Esophagus squamous epithelium (tissue), 5 donors: ENCODE data around the gene ZSWIM6. TPM values are rescaled to one million over a fixed set of nuclear protein-coding genes. Genes with fewer than 3 reads are reported as not detected.
"Not testable (repeated sequence)": the region's sequence is repeated elsewhere in the genome, so short reads cannot be mapped to it uniquely, and the experiment has no call there.

Experiments
- DNase-seq: peaks from one replicate; lab custom pipeline; 2025; lab: John Stamatoyannopoulos, UW
- H3K27ac ChIP-seq, 4 donors: fragments of 200-600 bp; sonication (generic); one replicate each; pipeline ENCODE4 v1.5.1; 2016 to 2019; ENCODE audit warnings: mild to moderate bottlenecking in 1 of 4
- H3K27me3 ChIP-seq, 4 donors: fragments of 200-600 bp; sonication (generic); 1 replicate in 3 of 4; 2 replicates in 1 of 4; pipeline versions ENCODE4 v1.5.1 to v1.6.0; 2017 to 2021; ENCODE audit warnings: antibody characterized with exemption in 1 of 4
- H3K36me3 ChIP-seq, 3 donors: fragments of 200-600 bp; sonication (generic); one replicate each; pipeline ENCODE4 v1.5.1; 2016 to 2019
- H3K4me1 ChIP-seq, 3 donors: fragments of 200-600 bp; sonication (generic); one replicate each; pipeline ENCODE4 v1.5.1; 2017 to 2019
- H3K4me3 ChIP-seq, 4 donors: fragments of 200-600 bp; sonication (generic); 1 replicate in 3 of 4; 2 replicates in 1 of 4; pipeline ENCODE4 v1.5.1; 2016 to 2019; ENCODE audit warnings: mild to moderate bottlenecking in 2 of 4, moderate library complexity in 1 of 4
- H3K9me3 ChIP-seq, 3 donors: fragments of 200-600 bp; sonication (generic); one replicate each; pipeline ENCODE4 v1.5.1; 2016 to 2019
- CTCF ChIP-seq, 6 experiments: fragments of 450-650 bp in 4 of 6; fragments of 200-600 bp in 2 of 6; sonication (generic) in 2 of 6; IDR thresholded peaks; one replicate each; pipeline ENCODE4 v1.5.1; 2016 to 2019; ENCODE audit warnings: antibody characterized with exemption in 6 of 6, mild to moderate bottlenecking in 4 of 6, moderate library complexity in 4 of 6
- POLR2A ChIP-seq, 4 donors: fragments of 450-650 bp; IDR thresholded peaks; one replicate each; pipeline ENCODE4 v1.6.1; 2017; ENCODE audit warnings: antibody characterized with exemption in 4 of 4, mild to moderate bottlenecking in 4 of 4, moderate library complexity in 3 of 4
- WGBS, 2 donors: methylation state at CpG; one replicate each; pipeline ENCODE4 v1.1.5; 2018; 5-methylcytosine and 5-hydroxymethylcytosine counted together
- intact Hi-C: fragments of 100-400 bp; cut with DNase I; formaldehyde crosslinking; loops from one replicate; pipeline ENCODE4 v1.15.0; 2022
- total RNA-seq, 4 donors: library from RNA; depleted of rRNA; stranded (reverse); fragments of >200 nt; gene quantifications; one replicate each; pipeline ENCODE4 v1.1.0, GENCODE V29; 2016
- donor health status: DM: yes; HTN: yes; CAD: no.

The ZSWIM6 gene
- total RNA-seq, 4 donors from 2014 or later: 6.4 to 12.4 (median 8.8) TPM

GRCh38 chr5:61401726-61402125, 69.7 kb downstream of the ZSWIM6 start:
- TF ChIP-seq POLR2A (IDR thresholded peaks at IDR 0.05) (no peak), CTCF (IDR thresholded peaks at IDR 0.05) (no peak)
- no peak for DNase-seq
- H3K27ac ChIP-seq: no peak overlapping the region
- intact Hi-C loops: no loop called here
- peaks cover 0 to 24% (median 2%) of the 10 kb centered on the region in 3 donors for H3K4me1 ChIP-seq
- H3K36me3 ChIP-seq: no peaks in the 10 kb centered on the region
- H3K4me3 ChIP-seq: no peak overlapping the region
- H3K27me3 ChIP-seq: no peaks in the 10 kb centered on the region
- no peaks in the 10 kb centered on the region for H3K9me3 ChIP-seq

- TF ChIP-seq CTCF (IDR thresholded peaks at IDR 0.05) (no peak), POLR2A (IDR thresholded peaks at IDR 0.05) (no peak)
- peaks cover 0 to 24% (median 2%) of the 10 kb centered on the region in 3 donors for H3K4me1 ChIP-seq
- H3K36me3 ChIP-seq: no peaks in the 10 kb centered on the region
- no peak overlapping the region for H3K27ac ChIP-seq
- no peak for DNase-seq
- intact Hi-C loops: no loop called here
- no peaks in the 10 kb centered on the region for H3K27me3 ChIP-seq
- H3K9me3 ChIP-seq: no peaks in the 10 kb centered on the region
- no peak overlapping the region for H3K4me3 ChIP-seq
Observed at GRCh38 chr5:61402244-61402823, 70.3 kb downstream of the ZSWIM6 start.

- Histone ChIP-seq H3K4me1 (peaks cover 0 to 32% (median 2%) of the 10 kb centered on the region in 3 donors), H3K27ac (no peak overlapping the region), H3K27me3 (no peaks in the 10 kb centered on the region), H3K4me3 (no peak overlapping the region), H3K36me3 (no peaks in the 10 kb centered on the region), H3K9me3 (no peaks in the 10 kb centered on the region)
- intact Hi-C loops: no loop called here
- no peak for DNase-seq
- 79 to 90% methylated on average over 4 of the region's 4 CpGs for WGBS, 2 donors
- TF ChIP-seq POLR2A (IDR thresholded peaks at IDR 0.05): no peak
- TF ChIP-seq CTCF (IDR thresholded peaks at IDR 0.05): no peak
Observed at GRCh38 chr5:61402970-61403900, 71.2 kb downstream of the ZSWIM6 start.

GRCh38 chr5:61405511-61406295, 73.6 kb downstream of the ZSWIM6 start:
- no peaks in the 10 kb centered on the region for H3K27me3 ChIP-seq
- H3K36me3 ChIP-seq: no peaks in the 10 kb centered on the region
- H3K27ac ChIP-seq: no peak overlapping the region
- peaks cover 4 to 52% (median 12%) of the 10 kb centered on the region in 3 donors for H3K4me1 ChIP-seq
- H3K4me3 ChIP-seq: no peak overlapping the region
- no peak for TF ChIP-seq POLR2A (IDR thresholded peaks at IDR 0.05)
- no peak for DNase-seq
- H3K9me3 ChIP-seq: no peaks in the 10 kb centered on the region
- intact Hi-C loops: no loop called here

GRCh38 chr5:61406497-61406896, 74.4 kb downstream of the ZSWIM6 start:
- 98 to 99% methylated on average over 4 of the region's 4 CpGs for WGBS, 2 donors
- intact Hi-C loops, H3K27me3 ChIP-seq, DNase-seq, H3K27ac ChIP-seq, H3K9me3 ChIP-seq, H3K4me3 ChIP-seq, H3K36me3 ChIP-seq: not testable (repeated sequence)
- peaks cover 4 to 49% (median 12%) of the 10 kb centered on the region in 3 donors for H3K4me1 ChIP-seq
